ENCODE measurements around the gene ZMIZ1. TPM values are rescaled to one million over a fixed set of nuclear protein-coding genes. Genes with fewer than 3 reads are reported as not detected.

Gene ZMIZ1
- total RNA-seq, 4 donors from 2014 or later: 58.1 to 87.4 (median 74.2) TPM

GRCh38 chr10:79153745-79154144 is 85.0 kb downstream of the ZMIZ1 start:
- DNase-seq (ENCODE audit: low spot score in 2 of 2): peak in 1 of 2 donors; percentile 90
- no peak for TF ChIP-seq CTCF (IDR thresholded peaks at IDR 0.05)
- no peak for TF ChIP-seq POLR2A (IDR thresholded peaks at IDR 0.05)
- WGBS, 2 donors: 77 to 85% methylated on average over 10 of the region's 10 CpGs
- no peak overlapping the region for H3K4me3 ChIP-seq (ENCODE audit: low read depth, poor library complexity, severe bottlenecking)
- intact Hi-C loops (cut with DNase I; ENCODE audit: low total_unique reads): no loop called here

DNA sequence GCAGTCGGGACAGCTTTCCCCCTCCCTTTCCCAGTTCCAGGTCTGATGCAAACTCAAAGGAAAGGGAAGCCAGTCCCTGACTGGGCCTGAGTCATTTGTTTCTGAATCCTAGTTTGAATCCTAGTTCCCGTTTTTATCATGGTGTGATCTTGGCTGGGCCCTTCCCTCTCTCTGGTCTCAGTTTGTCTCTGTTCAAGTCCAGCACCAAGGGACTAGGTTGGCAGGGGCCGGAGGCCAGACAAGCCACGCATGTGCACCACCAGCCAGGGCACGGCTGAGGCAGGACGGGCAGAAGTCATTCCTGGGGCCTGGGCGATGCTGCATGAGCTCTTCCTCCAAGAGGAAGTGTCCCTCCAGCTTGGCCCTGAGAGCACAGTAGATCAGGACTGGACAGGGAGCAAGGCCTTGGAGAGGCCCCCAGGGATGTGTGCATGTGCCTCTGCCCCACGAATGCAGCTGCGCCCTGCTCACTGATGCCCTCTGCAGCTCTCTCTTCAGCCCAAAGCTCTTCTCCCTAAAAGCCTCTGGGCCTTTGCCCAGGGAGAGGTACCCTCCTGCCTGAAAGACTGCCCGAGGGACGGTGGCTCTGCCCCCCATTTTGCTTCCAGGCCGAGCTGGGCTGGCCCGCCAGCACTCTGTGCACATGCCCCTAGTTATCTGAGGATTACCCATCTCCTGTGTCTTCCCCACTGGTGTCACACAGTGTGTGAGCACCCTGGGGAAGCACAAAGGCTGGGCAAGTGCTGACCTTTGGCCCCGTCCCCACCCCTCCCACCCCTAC is 86.7 kb downstream of the ZMIZ1 start:
- no peak for TF ChIP-seq POLR2A (IDR thresholded peaks at IDR 0.05)
- 66 to 80% methylated on average over 13 to 14 of the region's 14 CpGs for WGBS, 2 donors
- intact Hi-C loops (cut with DNase I; ENCODE audit: low total_unique reads): no loop called here
- H3K4me3 ChIP-seq (ENCODE audit: low read depth, poor library complexity, severe bottlenecking): no peak overlapping the region
- DNase-seq (ENCODE audit: low spot score in 2 of 2): peak in 1 of 2 donors; percentile 32

DNA sequence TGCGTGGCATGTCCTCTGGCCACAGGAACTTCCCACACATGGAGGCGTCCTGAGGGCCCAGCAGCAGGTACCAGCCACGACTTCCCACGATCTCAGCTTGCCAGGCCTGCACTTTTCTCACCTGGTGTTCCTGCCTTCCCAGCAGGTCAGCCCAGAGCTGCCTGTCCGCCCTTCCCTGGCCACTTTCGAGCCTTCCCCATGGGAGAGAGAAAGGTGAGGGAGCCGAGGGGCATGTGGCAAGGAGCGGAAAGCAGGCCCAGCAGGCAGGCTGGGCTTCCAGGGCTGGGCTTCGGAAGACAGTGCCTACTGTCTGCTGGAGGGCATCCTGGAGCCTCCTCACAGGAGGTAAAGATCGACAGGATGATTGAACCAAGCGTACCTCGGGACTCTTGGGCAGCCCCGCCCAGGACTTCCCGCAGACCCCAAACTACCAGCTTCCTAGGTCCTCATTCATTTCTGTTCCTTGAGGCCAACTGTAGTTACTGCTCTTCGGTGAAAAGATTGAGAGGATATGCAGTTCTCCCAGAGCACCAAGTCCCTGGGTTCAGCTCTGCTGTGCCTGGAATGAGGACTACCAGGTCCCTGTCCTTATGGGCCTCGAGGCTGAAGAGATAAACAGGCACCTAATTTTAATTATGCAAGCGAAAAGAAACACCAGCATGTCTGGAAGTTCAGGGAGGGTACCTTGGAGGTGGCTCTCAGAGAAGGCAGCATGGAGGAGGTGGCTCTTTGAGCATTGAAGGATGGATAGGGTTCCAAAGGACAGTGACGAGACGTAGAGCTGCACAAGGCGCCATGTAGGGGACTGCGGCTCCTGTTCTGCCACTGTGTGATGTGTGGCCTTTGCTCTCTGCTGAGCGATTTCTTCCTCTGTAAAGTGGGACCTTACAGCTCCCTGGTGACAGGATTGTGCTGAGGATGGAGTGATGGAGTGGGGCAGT is 87.8 kb downstream of the ZMIZ1 start:
- no peak for DNase-seq (ENCODE audit: low spot score in 2 of 2)
- 81 to 87% methylated on average over 21 of the region's 22 CpGs for WGBS, 2 donors
- no peak for TF ChIP-seq CTCF (IDR thresholded peaks at IDR 0.05)
- TF ChIP-seq POLR2A (IDR thresholded peaks at IDR 0.05): no peak
- intact Hi-C loops (cut with DNase I; ENCODE audit: low total_unique reads): no loop called here
- no peak overlapping the region for H3K4me3 ChIP-seq (ENCODE audit: low read depth, poor library complexity, severe bottlenecking)

DNA sequence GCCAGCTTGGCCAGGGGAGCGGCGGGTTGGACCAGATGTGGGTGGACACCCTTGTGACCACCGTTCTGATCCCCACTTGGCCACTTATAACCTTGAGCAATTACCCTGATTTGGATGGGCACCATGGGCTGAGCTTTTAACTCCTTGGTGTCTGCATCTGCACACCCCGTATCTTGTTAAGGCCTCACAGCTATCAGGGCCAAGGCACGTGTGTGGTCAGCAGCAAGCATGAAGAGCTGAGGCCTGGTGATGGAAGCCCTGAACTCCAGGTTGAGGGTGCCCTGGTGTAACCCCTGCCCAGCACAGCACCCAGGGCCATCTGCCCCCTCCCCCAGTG is 89.2 kb downstream of the ZMIZ1 start:
- DNase-seq (ENCODE audit: low spot score in 2 of 2): no peak
- no peak for TF ChIP-seq POLR2A (IDR thresholded peaks at IDR 0.05)
- no peak for TF ChIP-seq CTCF (IDR thresholded peaks at IDR 0.05)
- 43 to 47% methylated on average over 5 of the region's 5 CpGs for WGBS, 2 donors
- H3K4me3 ChIP-seq (ENCODE audit: low read depth, poor library complexity, severe bottlenecking): no peak overlapping the region
- intact Hi-C loops (cut with DNase I; ENCODE audit: low total_unique reads): no loop called here

- DNase-seq (ENCODE audit: low spot score in 2 of 2): no peak
- 86 to 91% methylated on average over 8 to 9 of the region's 9 CpGs for WGBS, 2 donors
- H3K4me3 ChIP-seq (ENCODE audit: low read depth, poor library complexity, severe bottlenecking): no peak overlapping the region
- intact Hi-C loops (cut with DNase I; ENCODE audit: low total_unique reads): no loop called here
- no peak for TF ChIP-seq CTCF (IDR thresholded peaks at IDR 0.05)
- TF ChIP-seq POLR2A (IDR thresholded peaks at IDR 0.05): no peak
These were observed 89.8 kb downstream of the ZMIZ1 start for GRCh38 chr10:79158402-79159097.

Data from lower leg skin (tissue), 4 donors.